GM23338 (cell line): ENCODE data around the gene APLNR.

Source experiments
- CREB1 ChIP-seq: fragments of 250-450 bp; sonication (Bioruptor Pico); IDR thresholded peaks from 2 replicates; pipeline ENCODE4 v1.5.0; 2020; ENCODE audit warnings: low read depth, mild to moderate bottlenecking, moderate library complexity
- CTCF ChIP-seq, 2 experiments: fragments of 200-600 bp in 1 of 2; sonication (generic) in 1 of 2; conservative IDR thresholded peaks; 2 replicates each; pipeline versions ENCODE4 v1.5.1 to v1.6.1; 2016 to 2017; ENCODE audit warnings: antibody characterized with exemption in 2 of 2, low read depth in 2 of 2, mild to moderate bottlenecking in 2 of 2, moderate library complexity in 1 of 2
- ETS1 ChIP-seq: IDR thresholded peaks from 2 replicates; pipeline ENCODE4 v1.6.1; 2016; ENCODE audit warnings: antibody characterized with exemption
- EZH2 ChIP-seq: fragments of 200-600 bp; sonication (generic); IDR thresholded peaks from one replicate; pipeline ENCODE4 v1.8.0; 2017; ENCODE audit warnings: antibody characterized with exemption, mild to moderate bottlenecking, low read depth; ENCODE audit not compliant: unreplicated experiment
- EZH2phosphoT487 ChIP-seq: fragments of 200-600 bp; sonication (generic); IDR thresholded peaks from one replicate; pipeline ENCODE4 v1.8.1; 2018; ENCODE audit warnings: antibody characterized with exemption; ENCODE audit not compliant: unreplicated experiment
- JUNB ChIP-seq: IDR thresholded peaks from one replicate; pipeline ENCODE4 v1.6.1; 2016; ENCODE audit warnings: antibody characterized with exemption; ENCODE audit not compliant: unreplicated experiment
- NANOG ChIP-seq: IDR thresholded peaks from 2 replicates; pipeline ENCODE4 v1.6.1; 2016; ENCODE audit warnings: antibody characterized with exemption, borderline replicate concordance
- POLR2AphosphoS5 ChIP-seq: IDR thresholded peaks from 2 replicates; pipeline ENCODE4 v1.6.1; 2016; ENCODE audit warnings: antibody characterized with exemption, low read depth
- REST ChIP-seq: IDR thresholded peaks from one replicate; pipeline ENCODE4 v1.6.1; 2018; ENCODE audit warnings: antibody characterized with exemption; ENCODE audit not compliant: unreplicated experiment
- STAT1 ChIP-seq: IDR thresholded peaks from one replicate; pipeline ENCODE4 v1.6.1; 2016; ENCODE audit warnings: antibody characterized with exemption; ENCODE audit not compliant: unreplicated experiment
- ZNF114 ChIP-seq: fragments of 250-450 bp; sonication (Bioruptor Pico); IDR thresholded peaks from 2 replicates; pipeline ENCODE4 v1.5.0; 2020; ENCODE audit warnings: mild to moderate bottlenecking, moderate library complexity
- ZNF331 ChIP-seq: fragments of 250-450 bp; sonication (Bioruptor Pico); IDR thresholded peaks from 2 replicates; pipeline ENCODE4 v1.5.0; 2020; ENCODE audit warnings: low read depth, mild to moderate bottlenecking, moderate library complexity

- TF ChIP-seq CTCF (conservative IDR thresholded peaks at IDR 0.05; ENCODE audit: low read depth in 2 of 2), result no peak
- no peak for TF ChIP-seq STAT1
- TF ChIP-seq EZH2, result no peak
- TF ChIP-seq REST, result no peak
- TF ChIP-seq EZH2phosphoT487, result no peak
- no peak for TF ChIP-seq POLR2AphosphoS5
- TF ChIP-seq JUNB, result no peak
- TF ChIP-seq ETS1, result no peak
- TF ChIP-seq ZNF331 (CRISPR knock-in tag), result no peak
- no peak for TF ChIP-seq CREB1 (CRISPR knock-in tag)
- no peak for TF ChIP-seq ZNF114
- TF ChIP-seq NANOG, result no peak
These were observed 42.1 kb upstream of the APLNR start for GRCh38 chr11:57279116-57279515.
